ENCODE data around the gene RBM42. TPM values are rescaled to one million over a fixed set of nuclear protein-coding genes. Genes with fewer than 3 reads are reported as not detected.

RBM42 gene
- total and polyA plus RNA-seq, 9 of the 15 experiments (the other 6 are each of a cell fraction or from before 2014, with no cell fraction given): 5.7 to 149 (median 32.4) TPM

- no peak for TF ChIP-seq ARHGAP35 (IDR thresholded peaks at IDR 0.05; ENCODE audit: partially characterized antibody)
- TF ChIP-seq IRF9 (tag; IDR thresholded peaks at IDR 0.05): no peak
- TF ChIP-seq HOMEZ (CRISPR knock-in tag; IDR thresholded peaks at IDR 0.05): peak; percentile 72; the same call in 1 of the 2 replicates
- no peak for TF ChIP-seq PCBP2 (IDR thresholded peaks at IDR 0.05; ENCODE audit: low read depth, low read length, poor library complexity, severe bottlenecking)
- no peak for TF ChIP-seq THRA (IDR thresholded peaks at IDR 0.05)
- TF ChIP-seq ZNF174 (CRISPR knock-in tag; IDR thresholded peaks at IDR 0.05): no peak
- peak; percentile 70 for TF ChIP-seq CREB3 (tag; conservative IDR thresholded peaks at IDR 0.05; ENCODE audit: low read depth)
- TF ChIP-seq CREB3L1 (IDR thresholded peaks at IDR 0.05; ENCODE audit: borderline replicate concordance, low read depth): no peak
- TF ChIP-seq TFAP4 (CRISPR knock-in tag; IDR thresholded peaks at IDR 0.05; ENCODE audit: borderline replicate concordance): peak; percentile 84
- TF ChIP-seq HIVEP1 (CRISPR knock-in tag; IDR thresholded peaks at IDR 0.05): peak; percentile 86; the same call in 1 of the 2 replicates
- no peak for TF ChIP-seq RBM17 (IDR thresholded peaks at IDR 0.05; ENCODE audit: borderline replicate concordance, low read depth, low read length)
- peak; percentile 61 for TF ChIP-seq VEZF1 (CRISPR knock-in tag; IDR thresholded peaks at IDR 0.05)
Measured at GRCh38 chr19:35612559-35613321, 16.1 kb upstream of the RBM42 start, which contains the start of gene HAUS5 (continued).

Measured in K562 (cell line).